MV-4-11 (cell line): ENCODE measurements around the gene DNAJC3.
"Not testable (repeated sequence)": the region's sequence is repeated elsewhere in the genome, so short reads cannot be mapped to it uniquely, and the experiment has no call there.

Source experiments
- DNase-seq: peaks from one replicate; lab custom pipeline; 2025; lab: John Stamatoyannopoulos, UW

Gene DNAJC3

GRCh38 chr13:95783747-95784146, 106.8 kb downstream of the DNAJC3 start:
- DNase-seq = no peak

GRCh38 chr13:95784161-95784899, 107.4 kb downstream of the DNAJC3 start:
- no peak for DNase-seq

DNA sequence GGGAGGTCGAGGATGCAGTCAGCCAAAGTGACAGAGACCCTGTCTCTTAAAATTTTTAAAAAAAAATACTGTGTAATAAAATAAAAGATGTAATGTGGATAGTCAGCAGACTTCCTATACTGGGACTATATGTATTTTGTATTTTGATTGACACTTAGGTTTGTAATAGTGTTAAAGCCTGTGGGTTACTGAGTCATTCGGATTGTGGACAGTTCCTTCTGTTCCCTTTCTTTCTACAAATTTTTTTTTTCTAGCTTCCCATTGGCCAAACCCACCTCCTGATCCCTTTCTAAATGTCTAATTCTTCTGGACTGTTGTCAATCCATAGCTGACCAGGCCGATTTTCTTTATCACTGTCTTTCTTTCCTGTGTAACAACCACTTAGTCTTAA, 108.0 kb downstream of the DNAJC3 start:
- peak; percentile 74 for DNase-seq

DNA sequence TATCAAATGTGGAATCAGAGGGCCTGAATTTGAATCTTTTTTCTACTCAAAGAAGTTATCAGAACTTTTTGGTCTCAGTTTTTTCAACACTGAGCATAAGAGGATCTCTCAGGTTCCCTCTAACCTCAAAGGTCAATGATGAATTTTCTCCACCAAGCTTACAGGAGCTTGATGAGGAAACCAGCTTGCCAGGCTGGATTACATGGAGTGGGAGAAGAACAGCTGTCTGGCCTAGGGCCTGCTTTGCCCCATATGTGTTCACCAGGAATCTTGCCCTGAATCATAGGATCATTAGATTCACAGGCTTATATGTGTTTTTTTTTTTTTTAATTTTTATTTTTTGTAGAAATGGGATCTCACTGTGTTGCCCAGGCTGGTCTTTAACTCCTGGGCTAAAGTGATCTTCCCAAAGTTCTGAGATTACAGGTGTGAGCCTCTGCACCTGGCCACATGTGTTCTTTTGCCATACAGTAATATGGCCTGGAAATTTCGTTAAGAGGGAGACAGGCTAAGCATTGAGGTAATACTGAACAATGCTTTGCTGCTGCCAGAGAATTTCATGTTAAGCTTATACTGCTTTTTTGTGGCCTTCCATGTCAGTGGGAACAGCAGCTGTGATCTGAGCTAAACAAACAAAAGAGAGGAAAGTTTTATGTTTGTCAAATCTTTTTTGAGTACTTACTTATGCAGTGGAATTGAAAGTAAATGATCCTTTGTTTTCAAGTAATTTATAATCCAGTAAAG, 110.6 kb downstream of the DNAJC3 start:
- DNase-seq = no peak

- DNase-seq = no peak
These were observed 111.1 kb downstream of the DNAJC3 start for GRCh38 chr13:95788100-95788463.

- DNase-seq = not testable (repeated sequence)
These were observed 112.4 kb downstream of the DNAJC3 start for GRCh38 chr13:95789315-95789714.

- DNase-seq = no peak
These were observed 114.3 kb downstream of the DNAJC3 start for GRCh38 chr13:95791084-95791722.

- DNase-seq = no peak
These were observed 116.1 kb downstream of the DNAJC3 start for GRCh38 chr13:95793018-95793555.

DNA sequence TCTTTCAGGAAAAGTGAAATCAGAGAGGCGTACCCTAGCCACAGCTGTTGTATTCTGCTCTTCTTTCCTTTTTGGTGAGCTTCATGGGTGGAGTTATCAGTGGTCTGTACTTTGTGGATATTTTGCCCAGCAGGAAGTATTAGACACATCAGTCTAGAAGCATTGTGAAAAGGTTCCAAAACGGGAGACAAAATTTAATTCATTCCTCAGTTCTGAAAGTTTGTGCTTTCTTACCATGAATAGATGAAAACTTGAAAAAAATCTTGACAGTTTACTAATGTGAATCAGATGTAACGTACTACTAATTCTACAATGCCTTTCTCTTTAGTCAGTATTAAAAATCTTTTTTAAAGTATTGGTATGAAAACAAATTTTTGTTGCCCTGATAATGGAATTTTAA, 116.8 kb downstream of the DNAJC3 start:
- DNase-seq = no peak

GRCh38 chr13:95797016-95797415, 120.1 kb downstream of the DNAJC3 start:
- no peak for DNase-seq

DNA sequence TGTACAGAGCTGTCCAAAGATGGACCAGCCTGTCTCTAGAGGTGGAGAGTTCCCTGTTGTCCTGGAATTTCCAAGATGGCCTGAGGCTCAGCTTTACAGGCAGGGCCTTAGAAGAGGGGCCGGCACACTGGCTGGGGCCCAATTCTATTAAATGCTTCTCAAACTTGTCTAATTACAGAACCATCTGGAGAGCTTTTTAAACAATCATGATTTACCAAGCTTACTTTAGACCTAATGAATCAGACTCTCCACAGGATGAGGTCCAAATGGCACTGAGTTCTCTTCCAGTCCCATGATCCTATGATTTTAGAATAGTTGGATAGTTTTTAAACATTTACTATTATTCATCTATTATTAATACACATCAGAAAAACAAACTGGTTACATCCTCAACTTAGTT, 123.5 kb downstream of the DNAJC3 start:
- no peak for DNase-seq

DNA sequence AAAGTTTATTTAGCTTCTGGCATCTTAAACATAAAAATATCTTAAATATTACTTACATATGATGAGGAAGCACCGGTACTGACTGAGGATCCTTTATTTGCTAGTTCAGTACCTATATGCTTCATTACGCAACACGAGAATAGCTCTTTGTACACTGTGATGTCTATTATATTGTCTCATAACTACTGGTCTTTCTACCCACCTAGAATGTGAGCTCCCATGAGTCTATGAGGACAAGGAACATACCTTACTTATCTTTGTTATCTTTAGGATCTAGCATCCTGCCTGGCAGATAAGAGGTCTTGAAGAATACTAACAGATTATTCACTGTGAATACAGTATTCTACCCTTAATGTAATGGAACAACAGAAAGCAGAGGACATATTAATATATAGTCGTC, 124.9 kb downstream of the DNAJC3 start:
- DNase-seq = no peak

GRCh38 chr13:95805921-95806320, 129.0 kb downstream of the DNAJC3 start:
- no peak for DNase-seq

GRCh38 chr13:95809429-95809828, 132.5 kb downstream of the DNAJC3 start:
- DNase-seq = no peak

DNA sequence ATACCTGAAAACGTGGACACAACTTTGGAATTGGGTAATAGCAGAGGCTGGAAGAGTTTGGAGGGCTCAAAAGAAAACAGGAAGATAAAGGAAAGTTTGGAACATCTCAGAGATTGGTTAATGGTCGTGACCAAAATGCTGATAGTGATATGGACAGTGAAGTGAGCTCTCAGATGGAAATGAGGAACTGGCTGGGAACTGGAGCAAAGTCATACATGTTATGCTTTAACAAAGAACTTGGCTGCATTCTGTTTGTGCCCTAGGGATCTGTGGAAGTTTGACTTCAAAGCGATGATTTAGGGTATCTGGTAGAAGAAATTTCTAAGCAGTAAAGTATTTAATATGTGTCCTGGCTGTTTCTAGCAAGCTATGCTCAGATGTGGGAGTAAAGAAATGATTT, 136.2 kb downstream of the DNAJC3 start:
- DNase-seq = no peak

DNA sequence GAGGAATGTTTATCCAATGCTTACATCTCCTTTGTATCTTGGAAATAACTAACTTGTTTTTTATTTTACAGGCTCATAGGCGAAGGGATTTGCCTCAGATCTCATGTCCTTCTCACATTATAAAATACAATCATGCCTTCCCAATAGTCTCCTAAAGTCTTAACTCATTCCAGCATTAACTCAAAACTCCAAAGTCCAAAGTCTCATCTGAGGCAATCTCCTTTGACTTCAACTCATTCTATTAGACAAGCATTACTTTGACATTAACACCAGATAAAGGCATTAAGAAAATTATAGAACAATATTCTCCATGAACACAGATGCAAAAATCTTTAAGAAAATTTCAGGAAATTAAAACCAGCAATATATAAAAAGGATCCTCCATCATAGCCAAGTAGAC, 137.6 kb downstream of the DNAJC3 start:
- DNase-seq = no peak

DNA sequence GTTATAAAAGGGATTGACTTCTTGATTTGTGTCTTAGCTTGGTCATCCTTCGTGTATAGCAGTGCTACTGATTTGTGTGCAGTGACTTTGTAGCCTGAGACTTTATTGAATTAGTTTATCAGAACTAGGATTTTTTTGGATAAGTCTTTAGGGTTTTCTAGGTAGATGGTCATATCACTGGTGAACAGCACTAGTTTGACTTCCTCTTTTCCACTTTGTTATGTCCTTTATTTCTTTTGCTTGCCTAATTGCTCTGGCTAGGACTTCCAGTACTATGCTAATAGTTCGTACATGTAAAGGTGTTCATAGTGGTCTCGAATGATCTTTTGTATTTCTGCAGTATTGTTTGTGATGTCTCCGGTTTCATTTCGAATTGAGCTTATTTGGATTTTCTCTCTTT, 145.4 kb downstream of the DNAJC3 start:
- DNase-seq = no peak

DNA sequence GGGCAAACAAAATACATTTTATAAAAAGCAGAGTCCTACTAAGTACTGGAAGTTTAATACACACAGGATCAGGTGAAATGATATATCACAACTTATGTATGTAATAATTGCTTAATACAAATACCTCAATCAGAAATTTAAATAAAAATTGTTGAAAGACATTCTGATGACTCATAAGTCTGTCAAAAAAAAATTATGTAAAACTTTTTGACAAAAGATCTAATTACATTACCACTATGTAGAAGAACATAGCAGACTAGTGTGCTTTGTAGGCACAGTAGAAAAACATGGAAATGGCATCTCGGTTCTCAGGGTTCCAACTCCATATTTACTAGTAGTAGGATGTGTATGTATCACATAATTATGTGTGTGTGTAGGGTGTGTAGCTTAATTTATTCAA, 156.2 kb downstream of the DNAJC3 start:
- DNase-seq = no peak

DNA sequence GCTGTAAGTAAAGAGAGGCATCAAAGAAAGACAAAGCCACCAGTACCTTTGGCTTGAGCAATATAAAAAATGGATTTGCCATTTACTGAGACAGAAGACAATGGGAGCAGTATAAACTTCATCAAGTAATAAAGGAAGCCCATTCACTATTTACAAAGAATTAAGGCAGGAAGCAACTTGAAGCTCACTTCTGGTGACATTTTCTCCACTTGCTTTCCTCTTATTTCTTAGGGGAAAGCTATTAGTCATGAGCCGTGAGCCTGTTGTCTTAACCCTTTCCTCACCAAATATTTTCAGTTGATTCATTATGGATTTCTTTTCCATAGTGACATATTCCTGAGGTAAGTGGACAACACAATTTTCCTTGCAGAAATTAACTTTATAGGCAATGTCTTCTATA, 156.8 kb downstream of the DNAJC3 start:
- DNase-seq = no peak

GRCh38 chr13:95834134-95834765, 157.3 kb downstream of the DNAJC3 start:
- peak; percentile 44 for DNase-seq

DNA sequence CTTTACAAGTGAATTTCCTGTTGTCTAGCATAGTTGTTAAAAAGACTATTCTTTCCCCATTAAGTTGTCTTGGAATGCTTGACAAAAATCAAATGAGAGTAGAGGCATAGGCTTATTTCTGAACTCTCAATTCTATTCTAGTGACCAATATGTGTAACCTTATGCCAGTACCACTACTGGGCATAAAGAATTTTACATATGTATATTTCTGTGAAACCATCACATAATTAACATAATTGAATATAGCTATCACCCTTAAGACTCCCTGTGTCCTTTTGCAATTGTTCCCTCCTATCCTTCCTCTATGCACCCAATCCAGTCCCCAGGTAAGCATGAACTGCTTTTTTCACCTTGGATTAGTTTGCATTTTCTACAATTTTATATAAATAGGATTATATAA, 165.0 kb downstream of the DNAJC3 start:
- no peak for DNase-seq

GRCh38 chr13:95842898-95843297, 166.0 kb downstream of the DNAJC3 start:
- DNase-seq = no peak
